HCT116 (cell line): ENCODE data around the gene SYNE2. TPM values are rescaled to one million over a fixed set of nuclear protein-coding genes. Genes with fewer than 3 reads are reported as not detected.

Experiments
- ATAC-seq: fragments of 200-7000 bp; cut with Tn5 transposase; 2 replicates; pipeline ENCODE4 v1.9.1; 2020; ENCODE audit warnings: mild to moderate bottlenecking, moderate library complexity
- BruUV-seq: library from RNA; stranded (reverse); fragments of 400-500 nt; replicated peaks from 2 replicates; lab custom pipeline; 2021; lab: Mats Ljungman, UMichigan
- CTCF ChIA-PET: fragments of 300-600 bp; sonication (Branson Sonifier 250); formaldehyde crosslinking; loops from one replicate; lab custom pipeline; 2021; ENCODE audit warnings: antibody characterized with exemption; lab: Charles Lee
- POLR2A ChIA-PET: fragments of 300-600, 350-600 bp; sonication (Branson Sonifier 250); formaldehyde crosslinking; loops from one replicate; lab custom pipeline; 2021; ENCODE audit warnings: antibody characterized with exemption; lab: Charles Lee
- RAD21 ChIA-PET, 2 experiments: fragments of 300-600 bp; sonication (Branson Sonifier 250); formaldehyde crosslinking; loops; one replicate each; lab custom pipeline; 2023; ENCODE audit warnings: low total read pairs in 2 of 2; ENCODE audit not compliant: uncharacterized antibody in 2 of 2, unreplicated experiment in 2 of 2, low non-redundant PET in 1 of 2; lab: Charles Lee
- DNase-seq: peaks from one replicate; pipeline ENCODE4 v3.0.0-alpha.2; 2010; ENCODE audit warnings: low read depth, low spot score
- H2AFZ ChIP-seq: fragments of 200-600 bp; shearing (Covaris generic), sonication (generic); 2 replicates; pipeline ENCODE4 v1.6.1; 2017; ENCODE audit warnings: low read depth, mixed run types, mixed read lengths, antibody characterized with exemption, low read length; ENCODE audit not compliant: poor library complexity, severe bottlenecking
- H3K27ac ChIP-seq: 2 replicates; pipeline ENCODE4 v1.5.1; 2012; ENCODE audit warnings: low read depth, low read length
- H3K27me3 ChIP-seq: fragments of 200-600 bp; sonication (generic); 2 replicates; pipeline ENCODE4 v1.6.1; 2016; ENCODE audit warnings: mixed run types, low read length, mixed read lengths; ENCODE audit not compliant: insufficient read depth
- H3K36me3 ChIP-seq, 2 experiments: fragments of 200-500 bp in 1 of 2; fragments of 200-600 bp in 1 of 2; sonication (Bioruptor generic) in 1 of 2; sonication (generic) in 1 of 2; 2 replicates each; pipeline versions ENCODE4 v1.5.1 to v1.6.1; 2014 to 2016; ENCODE audit warnings: low read length in 2 of 2, inconsistent platforms in 1 of 2, mixed read lengths in 1 of 2, mixed run types in 1 of 2; ENCODE audit not compliant: insufficient read depth in 2 of 2, control insufficient read depth in 1 of 2
- H3K4me1 ChIP-seq, 2 experiments: fragments of 200-600 bp in 1 of 2; sonication (generic) in 1 of 2; 2 replicates each; pipeline versions ENCODE4 v1.5.1 to v1.6.1; 2012 to 2017; ENCODE audit warnings: low read length in 2 of 2, inconsistent platforms in 1 of 2, mild to moderate bottlenecking in 1 of 2, mixed read lengths in 1 of 2, mixed run types in 1 of 2, moderate library complexity in 1 of 2; ENCODE audit not compliant: insufficient read depth in 2 of 2, control insufficient read depth in 1 of 2
- H3K4me2 ChIP-seq: fragments of 200-600 bp; sonication (generic); 2 replicates; pipeline ENCODE4 v1.6.1; 2017; ENCODE audit warnings: mixed run types, low read length, mixed read lengths
- H3K4me3 ChIP-seq, 2 experiments: fragments of 200-600 bp in 1 of 2; sonication (generic) in 1 of 2; replicated peaks in 1 of 2; 2 replicates each; pipeline ENCODE4 v1.5.1; 2011 to 2016; ENCODE audit warnings: low read length in 2 of 2, control low read depth in 1 of 2, low read depth in 1 of 2, mild to moderate bottlenecking in 1 of 2, mixed read lengths in 1 of 2, mixed run types in 1 of 2
- H3K79me2 ChIP-seq: fragments of 200-600 bp; sonication (generic); 2 replicates; pipeline ENCODE4 v1.6.1; 2017; ENCODE audit warnings: mild to moderate bottlenecking, mixed run types, low read length, moderate library complexity, mixed read lengths; ENCODE audit not compliant: insufficient read depth
- H3K9ac ChIP-seq: fragments of 200-600 bp; sonication (generic); 2 replicates; pipeline ENCODE4 v1.6.1; 2016; ENCODE audit warnings: low read length, mixed read lengths
- H3K9me2 ChIP-seq: fragments of 200-600 bp; sonication (generic), shearing (Covaris generic); 2 replicates; pipeline ENCODE4 v1.6.1; 2017; ENCODE audit warnings: mixed run types, mild to moderate bottlenecking, moderate library complexity; ENCODE audit not compliant: insufficient read depth
- H3K9me3 ChIP-seq, 2 experiments: fragments of 200-500 bp in 1 of 2; fragments of 200-600 bp in 1 of 2; sonication (Bioruptor generic) in 1 of 2; sonication (generic) in 1 of 2; 2 replicates each; pipeline ENCODE4 v1.6.1; 2014 to 2017; ENCODE audit warnings: low read length in 2 of 2, mixed read lengths in 2 of 2, inconsistent platforms in 1 of 2, low read depth in 1 of 2, mild to moderate bottlenecking in 1 of 2, mixed run types in 1 of 2, moderate library complexity in 1 of 2; ENCODE audit not compliant: control insufficient read depth in 1 of 2, insufficient read depth in 1 of 2
- H4K20me1 ChIP-seq: fragments of 200-600 bp; sonication (generic), shearing (Covaris generic); 2 replicates; pipeline ENCODE4 v1.6.1; 2017; ENCODE audit warnings: mixed run types, mild to moderate bottlenecking, moderate library complexity; ENCODE audit not compliant: insufficient read depth
- CEBPB ChIP-seq: IDR thresholded peaks from 2 replicates; pipeline ENCODE4 v1.6.1; 2012; ENCODE audit warnings: low read depth
- ELF1 ChIP-seq: IDR thresholded peaks from 2 replicates; pipeline ENCODE4 v1.6.1; 2012; ENCODE audit warnings: low read depth, borderline replicate concordance
- EZH2phosphoT487 ChIP-seq: fragments of 200-600 bp; IDR thresholded peaks from 2 replicates; pipeline ENCODE4 v1.6.1; 2018; ENCODE audit warnings: antibody characterized with exemption, borderline replicate concordance
- RAD21 ChIP-seq: IDR thresholded peaks from 2 replicates; pipeline ENCODE4 v1.6.1; 2012; ENCODE audit warnings: low read depth, mild to moderate bottlenecking
- SP1 ChIP-seq: IDR thresholded peaks from 2 replicates; pipeline ENCODE4 v1.6.1; 2012; ENCODE audit warnings: low read depth
- SRF ChIP-seq: IDR thresholded peaks from 2 replicates; pipeline ENCODE4 v1.6.1; 2012; ENCODE audit warnings: low read depth
- ZBTB33 ChIP-seq: IDR thresholded peaks from 2 replicates; pipeline ENCODE4 v1.6.1; 2011; ENCODE audit warnings: mild to moderate bottlenecking, low read length, moderate library complexity; ENCODE audit not compliant: insufficient replicate concordance; ENCODE audit errors: extremely low read depth
- ZNF274 ChIP-seq: fragments of 200-500 bp; sonication (Bioruptor generic); IDR thresholded peaks from 2 replicates; pipeline ENCODE4 v1.6.1; 2014; ENCODE audit warnings: mild to moderate bottlenecking, low read depth, low read length, inconsistent platforms
- intact Hi-C: fragments of 100-400 bp; cut with micrococcal nuclease; formaldehyde crosslinking; loops from 2 replicates; pipeline ENCODE4 v1.10.0; 2022
- total RNA-seq: library from RNA; stranded (reverse); gene quantifications from one replicate; pipeline ENCODE4 v1.2.1, GENCODE V29; 2021; ENCODE audit not compliant: unreplicated experiment

Gene SYNE2
- total RNA-seq, 1 experiment from 2014 or later = 28.8 TPM

DNA sequence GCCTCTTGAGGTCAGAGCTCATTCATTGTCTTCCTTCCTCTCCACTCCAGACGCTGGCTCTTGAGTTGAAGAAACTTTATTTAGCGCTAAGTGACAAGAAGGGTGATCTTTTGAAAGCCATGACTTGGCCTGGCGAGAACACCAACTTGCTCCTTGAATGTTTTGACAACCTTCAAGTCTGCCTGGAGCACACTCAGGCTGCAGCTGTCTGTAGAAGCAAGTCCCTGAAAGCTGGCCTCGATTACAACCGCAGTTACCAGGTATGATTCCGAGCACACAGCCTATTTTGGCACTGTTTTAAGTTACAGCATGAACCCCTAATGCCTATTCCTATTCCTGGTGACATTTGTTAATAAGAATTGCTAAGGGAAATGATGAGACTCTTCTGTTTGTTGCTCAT is 273.7 kb downstream of the SYNE2 start:
- Histone ChIP-seq H3K4me3 (no peak overlapping the region), H3K79me2 (no peaks in the 10 kb centered on the region), H3K9me3 (no peaks in the 10 kb centered on the region), H3K9ac (no peak overlapping the region), H3K4me1 (no peaks in the 10 kb centered on the region), H3K27ac (no peak overlapping the region), H4K20me1 (no peaks in the 10 kb centered on the region), H3K4me2 (no peak overlapping the region), H3K9me2 (no peaks in the 10 kb centered on the region), H3K27me3 (no peaks in the 10 kb centered on the region)
- CTCF ChIA-PET = no interaction called here
- RAD21 ChIA-PET = no interaction called here
- no peak for DNase-seq
- POLR2A ChIA-PET = no interaction called here
- no peak for TF ChIP-seq ELF1
- TF ChIP-seq EZH2phosphoT487 = no peak
- no peak for TF ChIP-seq ZBTB33
- no peak for TF ChIP-seq SRF
- no peak for TF ChIP-seq ZNF274
- TF ChIP-seq CEBPB = no peak
- TF ChIP-seq SP1 = no peak
- TF ChIP-seq, all 23 proteins: peak for 0
- peaks cover 0 to 9% of the 10 kb centered on the region in 2 experiments; a peak in 2 of 4 replicates for H3K36me3 ChIP-seq
- ATAC-seq = no peak
- no TSS peak for BruUV-seq
- intact Hi-C loops = loop anchor here (5.0 kb wide), 1 partner anchor 61 kb away; no protein-coding TSS in a partner anchor
- H2AFZ ChIP-seq = no peak overlapping the region

DNA sequence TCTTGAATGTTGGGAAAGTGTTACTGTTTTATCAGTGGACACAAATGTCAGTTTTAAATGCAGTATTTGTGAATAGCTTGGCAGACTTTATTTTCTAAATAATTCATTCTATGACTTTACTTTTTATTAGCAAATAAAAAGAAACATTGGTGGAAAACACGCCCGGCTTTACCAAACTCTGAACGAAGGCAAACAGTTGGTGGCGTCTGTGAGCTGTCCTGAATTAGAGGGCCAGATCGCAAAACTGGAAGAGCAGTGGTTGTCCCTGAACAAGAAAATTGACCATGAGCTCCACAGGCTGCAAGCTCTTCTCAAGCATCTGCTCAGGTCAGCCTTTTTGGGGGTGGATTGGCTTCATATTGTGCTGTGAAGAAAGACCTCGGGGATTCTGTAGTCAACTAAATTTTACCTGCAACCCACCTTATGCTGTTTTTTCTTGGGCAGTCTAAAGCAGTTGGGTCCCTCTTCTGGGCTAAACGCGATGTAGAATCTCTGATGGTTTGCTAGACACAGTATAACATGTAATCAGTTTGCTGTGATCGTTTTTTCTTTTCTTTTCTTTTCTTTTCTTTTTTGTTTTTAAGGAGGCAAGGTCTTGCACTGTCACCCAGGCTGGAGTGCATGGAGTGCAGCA is 285.0 kb downstream of the SYNE2 start:
- BruUV-seq = no TSS peak
- Histone ChIP-seq H4K20me1 (no peaks in the 10 kb centered on the region), H2AFZ (no peak overlapping the region), H3K4me2 (no peak overlapping the region), H3K9ac (no peak overlapping the region), H3K79me2 (no peaks in the 10 kb centered on the region), H3K4me3 (no peak overlapping the region), H3K27ac (no peak overlapping the region), H3K4me1 (no peaks in the 10 kb centered on the region), H3K36me3 (peaks cover 0 to 22% of the 10 kb centered on the region in 2 experiments; a peak in 2 of 4 replicates), H3K9me2 (no peaks in the 10 kb centered on the region), H3K9me3 (no peaks in the 10 kb centered on the region), H3K27me3 (no peaks in the 10 kb centered on the region)
- TF ChIP-seq ZBTB33 = no peak
- TF ChIP-seq EZH2phosphoT487 = no peak
- peak; percentile 29; the same call in 1 of the 2 replicates for TF ChIP-seq RAD21
- no peak for TF ChIP-seq SRF
- no peak for ATAC-seq
- intact Hi-C loops = no loop called here
- ChIA-PET RAD21 (no interaction called here), POLR2A (no interaction called here), CTCF (interaction anchor here (2.5 kb wide), 1 partner anchor 166 kb away, joined by 8 read pairs; no protein-coding TSS in a partner anchor)
- no peak for DNase-seq
